ENCODE results near the gene RBM8A.
"Not testable (repeated sequence)": the region's sequence is repeated elsewhere in the genome, so short reads cannot be mapped to it uniquely, and the experiment has no call there.

Gene RBM8A

GRCh38 chr1:145956361-145956760, 29.1 kb upstream of the RBM8A start:
- no peak for DNase-seq

GRCh38 chr1:145955436-145955835, 28.2 kb upstream of the RBM8A start:
- no peak for DNase-seq

GRCh38 chr1:145953861-145954260, 26.6 kb upstream of the RBM8A start:
- DNase-seq: no peak

- DNase-seq: no peak
These were observed 25.6 kb upstream of the RBM8A start for GRCh38 chr1:145952903-145953302.

- DNase-seq: no peak
These were observed 24.2 kb upstream of the RBM8A start for GRCh38 chr1:145951526-145951925.

- no peak for DNase-seq
These were observed 21.9 kb upstream of the RBM8A start for GRCh38 chr1:145949219-145949618.

GRCh38 chr1:145947551-145947950, 20.3 kb upstream of the RBM8A start:
- DNase-seq: no peak

GRCh38 chr1:145946477-145946986, 19.2 kb upstream of the RBM8A start:
- no peak for DNase-seq

- DNase-seq: no peak
These were observed 17.2 kb upstream of the RBM8A start for GRCh38 chr1:145944532-145944931.

- DNase-seq: no peak
These were observed 15.6 kb upstream of the RBM8A start for GRCh38 chr1:145942871-145943270.

- no peak for DNase-seq
These were observed 15.1 kb upstream of the RBM8A start for GRCh38 chr1:145942405-145942804.

GRCh38 chr1:145937436-145937835, 10.2 kb upstream of the RBM8A start:
- no peak for DNase-seq

GRCh38 chr1:145936247-145936646, 9.0 kb upstream of the RBM8A start:
- DNase-seq: no peak

- DNase-seq: no peak
These were observed 8.4 kb upstream of the RBM8A start for GRCh38 chr1:145935708-145936107.

- DNase-seq: peak; percentile 11
These were observed 5.3 kb upstream of the RBM8A start for GRCh38 chr1:145932522-145933009.

- no peak for DNase-seq
These were observed 796 bp upstream of the RBM8A start for GRCh38 chr1:145927916-145928643.

GRCh38 chr1:145926686-145927062, 610 bp downstream of the RBM8A start:
- no peak for DNase-seq

GRCh38 chr1:145922266-145922665, 5.0 kb downstream of the RBM8A start:
- no peak for DNase-seq

- not testable (repeated sequence) for DNase-seq
These were observed 7.0 kb downstream of the RBM8A start for GRCh38 chr1:145920297-145920696.

- no peak for DNase-seq
These were observed 8.0 kb downstream of the RBM8A start for GRCh38 chr1:145918992-145919939.

GRCh38 chr1:145918144-145918991, 8.9 kb downstream of the RBM8A start, which contains the start of gene PEX11B:
Gene PEX11B (minus strand): TSS chr1:145918717. CDS start chr1:145918688, 29 bp downstream.
- peak; percentile 88 for DNase-seq

- DNase-seq: no peak
These were observed 9.7 kb downstream of the RBM8A start for GRCh38 chr1:145917595-145917994.

Data from effector CD4-positive, alpha-beta T cell (primary cell).